ENCODE data around the gene RAB29. TPM values are rescaled to one million over a fixed set of nuclear protein-coding genes. Genes with fewer than 3 reads are reported as not detected.

RAB29 gene
- total RNA-seq, 1 experiment from 2014 or later, result 7.9 TPM

GRCh38 chr1:205775717-205776056 lies 405 bp upstream of the RAB29 start:
- ChIA-PET POLR2A (ENCODE audit: low non-redundant PET) (no interaction called here), CTCF (no interaction called here)
- no peaks in the 10 kb centered on the region for H3K9me3 ChIP-seq (ENCODE audit: low read depth, low read length, poor library complexity, severe bottlenecking)
- no peak for TF ChIP-seq EZH2 (IDR thresholded peaks at IDR 0.05; ENCODE audit: borderline replicate concordance, low read depth, low read length, poor library complexity, severe bottlenecking)
- no peak for TF ChIP-seq CTCF (conservative IDR thresholded peaks at IDR 0.05; ENCODE audit: low read depth, low read length)
- H3K27ac ChIP-seq (ENCODE audit: low read depth, low read length, poor library complexity, severe bottlenecking), result no peak overlapping the region
- DNase-seq (ENCODE audit: low spot score), result no peak
- no peaks in the 10 kb centered on the region for H3K36me3 ChIP-seq (ENCODE audit: insufficient read depth, low read length, poor library complexity, severe bottlenecking)
- intact Hi-C loops (cut with micrococcal nuclease; ENCODE audit: unreplicated experiment), result no loop called here
- peaks cover 3% of the 10 kb centered on the region for H3K27me3 ChIP-seq (replicated peaks; ENCODE audit: insufficient read depth, low read depth, low read length, poor library complexity)
- no peaks in the 10 kb centered on the region for H3K4me1 ChIP-seq (ENCODE audit: insufficient read depth, low read length, poor library complexity, severe bottlenecking)
- no TSS peak for BruUV-seq (replicated peaks)
- peak overlapping the region; percentile 74 for H3K4me3 ChIP-seq (ENCODE audit: low read depth, low read length, poor library complexity, severe bottlenecking)

- H3K4me1 ChIP-seq (ENCODE audit: insufficient read depth, low read length, poor library complexity, severe bottlenecking), result no peaks in the 10 kb centered on the region
- H3K27ac ChIP-seq (ENCODE audit: low read depth, low read length, poor library complexity, severe bottlenecking), result no peak overlapping the region
- no peak for TF ChIP-seq EZH2 (IDR thresholded peaks at IDR 0.05; ENCODE audit: borderline replicate concordance, low read depth, low read length, poor library complexity, severe bottlenecking)
- no peak for TF ChIP-seq CTCF (conservative IDR thresholded peaks at IDR 0.05; ENCODE audit: low read depth, low read length)
- CTCF ChIA-PET, result no interaction called here
- H3K27me3 ChIP-seq (replicated peaks; ENCODE audit: insufficient read depth, low read depth, low read length, poor library complexity), result peaks cover 3% of the 10 kb centered on the region
- no peaks in the 10 kb centered on the region for H3K36me3 ChIP-seq (ENCODE audit: insufficient read depth, low read length, poor library complexity, severe bottlenecking)
- intact Hi-C loops (cut with micrococcal nuclease; ENCODE audit: unreplicated experiment), result no loop called here
- BruUV-seq (replicated peaks), result no TSS peak
- peak overlapping the region; percentile 74 for H3K4me3 ChIP-seq (ENCODE audit: low read depth, low read length, poor library complexity, severe bottlenecking)
- no peak for DNase-seq (ENCODE audit: low spot score)
- H3K9me3 ChIP-seq (ENCODE audit: low read depth, low read length, poor library complexity, severe bottlenecking), result no peaks in the 10 kb centered on the region
- POLR2A ChIA-PET (ENCODE audit: low non-redundant PET), result interaction anchor here (0.7 kb wide), 1 partner anchor 1339 kb away, joined by 19 read pairs; no protein-coding TSS in a partner anchor
These were observed 876 bp downstream of the RAB29 start for GRCh38 chr1:205774198-205775014.

GRCh38 chr1:205772607-205773032 lies 2.7 kb downstream of the RAB29 start:
- Histone ChIP-seq H3K27me3 (replicated peaks; ENCODE audit: insufficient read depth, low read depth, low read length, poor library complexity) (peaks cover 3% of the 10 kb centered on the region), H3K27ac (ENCODE audit: low read depth, low read length, poor library complexity, severe bottlenecking) (no peak overlapping the region), H3K9me3 (ENCODE audit: low read depth, low read length, poor library complexity, severe bottlenecking) (no peaks in the 10 kb centered on the region), H3K36me3 (ENCODE audit: insufficient read depth, low read length, poor library complexity, severe bottlenecking) (no peaks in the 10 kb centered on the region), H3K4me1 (ENCODE audit: insufficient read depth, low read length, poor library complexity, severe bottlenecking) (no peaks in the 10 kb centered on the region), H3K4me3 (ENCODE audit: low read depth, low read length, poor library complexity, severe bottlenecking) (no peak overlapping the region)
- TF ChIP-seq EZH2 (IDR thresholded peaks at IDR 0.05; ENCODE audit: borderline replicate concordance, low read depth, low read length, poor library complexity, severe bottlenecking), result no peak
- no peak for TF ChIP-seq CTCF (conservative IDR thresholded peaks at IDR 0.05; ENCODE audit: low read depth, low read length)
- BruUV-seq (replicated peaks), result no TSS peak
- no peak for DNase-seq (ENCODE audit: low spot score)
- ChIA-PET CTCF (no interaction called here), POLR2A (ENCODE audit: low non-redundant PET) (interaction anchor here (0.5 kb wide), 1 partner anchor 14 kb away, joined by 3 read pairs; no protein-coding TSS in a partner anchor)
- intact Hi-C loops (cut with micrococcal nuclease; ENCODE audit: unreplicated experiment), result no loop called here

All from A673 (cell line).